EL (cell line): ENCODE measurements around the gene SIRT6.
"Not testable (repeated sequence)": the region's sequence is repeated elsewhere in the genome, so short reads cannot be mapped to it uniquely, and the experiment has no call there.

ENCODE experiments used
- DNase-seq: peaks from one replicate; pipeline ENCODE4 v3.0.0-alpha.2; 2016

The SIRT6 gene

GRCh38 chr19:4129050-4129449, 53.3 kb downstream of the SIRT6 start:
- not testable (repeated sequence) for DNase-seq

GRCh38 chr19:4127322-4127721, 55.0 kb downstream of the SIRT6 start:
- DNase-seq, result not testable (repeated sequence)

GRCh38 chr19:4124638-4125037, 57.7 kb downstream of the SIRT6 start:
- no peak for DNase-seq
